GM10266 (cell line): ENCODE results near the gene HOXD8.

Source experiments
- DNase-seq: peaks from one replicate; pipeline ENCODE4 v3.0.0; 2012; ENCODE audit errors: extremely low spot score
- CTCF ChIP-seq: IDR thresholded peaks from 2 replicates; pipeline ENCODE4 v1.5.1; 2012; ENCODE audit warnings: mild to moderate bottlenecking, low read depth; ENCODE audit not compliant: control insufficient read depth, insufficient read depth; ENCODE audit errors: missing control alignments

HOXD8 gene

GRCh38 chr2:176088048-176088936, 41.2 kb upstream of the HOXD8 start:
- DNase-seq, result peak; percentile 75
- TF ChIP-seq CTCF, result peak; percentile 83

GRCh38 chr2:176088937-176089842, 40.3 kb upstream of the HOXD8 start:
- no peak for DNase-seq
- TF ChIP-seq CTCF, result no peak

- DNase-seq, result no peak
- TF ChIP-seq CTCF, result no peak
Observed at GRCh38 chr2:176089843-176090395, 39.6 kb upstream of the HOXD8 start.

GRCh38 chr2:176090862-176091261, 38.6 kb upstream of the HOXD8 start:
- no peak for DNase-seq
- TF ChIP-seq CTCF, result no peak

- no peak for TF ChIP-seq CTCF
- DNase-seq, result no peak
Observed at GRCh38 chr2:176091329-176092258, 37.9 kb upstream of the HOXD8 start.
